GM23338 (cell line): ENCODE results near the gene ARL5B. TPM values are rescaled to one million over a fixed set of nuclear protein-coding genes. Genes with fewer than 3 reads are reported as not detected.

Experiments used
- ATAC-seq: fragments of 200-7000 bp; cut with Tn5 transposase; 3 replicates; pipeline ENCODE4 v1.9.1; 2020
- DNase-seq: peaks from one replicate; pipeline ENCODE4 v3.0.0-alpha.2; 2015; ENCODE audit warnings: low spot score
- H2AFZ ChIP-seq: fragments of 200-600 bp; sonication (generic); 2 replicates; pipeline ENCODE4 v1.8.0; 2016; ENCODE audit warnings: antibody characterized with exemption, mild to moderate bottlenecking, moderate library complexity
- H3F3A ChIP-seq: fragments of 200-600 bp; sonication (generic); replicated peaks from 2 replicates; pipeline ENCODE4 v1.8.0; 2017; ENCODE audit warnings: antibody characterized with exemption, mixed run types, low read depth
- H3K27ac ChIP-seq: fragments of 200-600 bp; sonication (generic); 2 replicates; pipeline ENCODE4 v1.6.1; 2016; ENCODE audit warnings: low read depth
- H3K27me3 ChIP-seq: fragments of 200-600 bp; sonication (generic); 2 replicates; pipeline ENCODE4 v1.8.0; 2016; ENCODE audit warnings: mild to moderate bottlenecking, mixed run types, moderate library complexity; ENCODE audit not compliant: insufficient read depth
- H3K36me3 ChIP-seq: fragments of 200-600 bp; sonication (generic); 2 replicates; pipeline ENCODE4 v1.8.0; 2016; ENCODE audit warnings: mild to moderate bottlenecking; ENCODE audit not compliant: insufficient read depth
- H3K4me1 ChIP-seq: fragments of 200-600 bp; sonication (generic); 2 replicates; pipeline ENCODE4 v1.8.0; 2016; ENCODE audit warnings: mild to moderate bottlenecking, moderate library complexity; ENCODE audit not compliant: insufficient read depth
- H3K4me2 ChIP-seq: fragments of 200-600 bp; sonication (generic); 2 replicates; pipeline ENCODE4 v1.7.1; 2017; ENCODE audit warnings: mixed run types
- H3K4me3 ChIP-seq: fragments of 200-600 bp; sonication (generic); 2 replicates; pipeline ENCODE4 v1.6.1; 2016; ENCODE audit warnings: mixed run types
- H3K79me2 ChIP-seq: fragments of 200-600 bp; sonication (generic); replicated peaks from 2 replicates; pipeline ENCODE4 v1.8.0; 2017; ENCODE audit warnings: mild to moderate bottlenecking; ENCODE audit not compliant: insufficient read depth
- H3K9me2 ChIP-seq: fragments of 200-600 bp; sonication (generic); 2 replicates; pipeline ENCODE4 v1.8.0; 2017; ENCODE audit not compliant: insufficient read depth
- H4K20me1 ChIP-seq: fragments of 200-600 bp; sonication (generic); replicated peaks from 2 replicates; pipeline ENCODE4 v1.8.0; 2017; ENCODE audit warnings: mild to moderate bottlenecking; ENCODE audit not compliant: insufficient read depth
- H3K27ac Mint-ChIP-seq: 2 replicates; pipeline ENCODE4 v1.8.0; 2020; ENCODE audit warnings: inconsistent platforms, mild to moderate bottlenecking, moderate library complexity, mixed read lengths
- H3K27me3 Mint-ChIP-seq: 3 replicates; pipeline ENCODE4 v1.8.0; 2022; ENCODE audit warnings: low read depth, mild to moderate bottlenecking, moderate library complexity, mixed read lengths, inconsistent platforms; ENCODE audit not compliant: insufficient read depth, poor library complexity
- H3K36me3 Mint-ChIP-seq: 3 replicates; pipeline ENCODE4 v1.8.0; 2021; ENCODE audit warnings: low read depth, mild to moderate bottlenecking, inconsistent platforms, moderate library complexity, mixed read lengths
- H3K4me1 Mint-ChIP-seq: 3 replicates; pipeline ENCODE4 v1.8.0; 2020; ENCODE audit warnings: mild to moderate bottlenecking, inconsistent platforms, mixed read lengths
- H3K4me3 Mint-ChIP-seq: 3 replicates; pipeline ENCODE4 v1.8.0; 2021; ENCODE audit warnings: moderate library complexity, mild to moderate bottlenecking, inconsistent platforms, mixed read lengths
- H3K9me3 Mint-ChIP-seq: 3 replicates; pipeline ENCODE4 v1.8.0; 2020; ENCODE audit warnings: moderate library complexity, mild to moderate bottlenecking, inconsistent platforms, mixed read lengths
- CREB1 ChIP-seq: fragments of 250-450 bp; sonication (Bioruptor Pico); IDR thresholded peaks from 2 replicates; pipeline ENCODE4 v1.5.0; 2020; ENCODE audit warnings: low read depth, mild to moderate bottlenecking, moderate library complexity
- CTCF ChIP-seq, 2 experiments: fragments of 200-600 bp in 1 of 2; sonication (generic) in 1 of 2; conservative IDR thresholded peaks; 2 replicates each; pipeline versions ENCODE4 v1.5.1 to v1.6.1; 2016 to 2017; ENCODE audit warnings: antibody characterized with exemption in 2 of 2, low read depth in 2 of 2, mild to moderate bottlenecking in 2 of 2, moderate library complexity in 1 of 2
- ETS1 ChIP-seq: IDR thresholded peaks from 2 replicates; pipeline ENCODE4 v1.6.1; 2016; ENCODE audit warnings: antibody characterized with exemption
- EZH2 ChIP-seq: fragments of 200-600 bp; sonication (generic); IDR thresholded peaks from one replicate; pipeline ENCODE4 v1.8.0; 2017; ENCODE audit warnings: antibody characterized with exemption, mild to moderate bottlenecking, low read depth; ENCODE audit not compliant: unreplicated experiment
- NANOG ChIP-seq: IDR thresholded peaks from 2 replicates; pipeline ENCODE4 v1.6.1; 2016; ENCODE audit warnings: antibody characterized with exemption, borderline replicate concordance
- POLR2AphosphoS5 ChIP-seq: IDR thresholded peaks from 2 replicates; pipeline ENCODE4 v1.6.1; 2016; ENCODE audit warnings: antibody characterized with exemption, low read depth
- STAT1 ChIP-seq: IDR thresholded peaks from one replicate; pipeline ENCODE4 v1.6.1; 2016; ENCODE audit warnings: antibody characterized with exemption; ENCODE audit not compliant: unreplicated experiment
- ZNF114 ChIP-seq: fragments of 250-450 bp; sonication (Bioruptor Pico); IDR thresholded peaks from 2 replicates; pipeline ENCODE4 v1.5.0; 2020; ENCODE audit warnings: mild to moderate bottlenecking, moderate library complexity
- polyA plus RNA-seq: library from polyadenylated mRNA; unstranded; fragments of >200 nt; fragmentation: Nextera tagmentation; extraction: Ambion mirVana; gene quantifications from 2 replicates; pipeline ENCODE4 v1.2.1, GENCODE V29; 2016
- total RNA-seq: library from RNA; depleted of rRNA; stranded (reverse); fragments of >200 nt; shearing (Covaris generic); gene quantifications from 2 replicates; pipeline ENCODE4 v1.2.3, GENCODE V29; 2014

Gene ARL5B
- total and polyA plus RNA-seq, 2 experiments from 2014 or later: 22.8 to 76.4 TPM

- no peaks in the 10 kb centered on the region for H3K9me3 Mint-ChIP-seq
- DNase-seq: no peak
- no peaks in the 10 kb centered on the region for H3K36me3 ChIP-seq
- H4K20me1 ChIP-seq: no peaks in the 10 kb centered on the region
- H3K4me1 ChIP-seq: peaks cover 4% of the 10 kb centered on the region; the same call in 1 of the 2 replicates
- no peak overlapping the region for H3K27ac Mint-ChIP-seq
- no peaks in the 10 kb centered on the region for H3K79me2 ChIP-seq
- no peak overlapping the region for H2AFZ ChIP-seq
- no peak overlapping the region for H3K4me2 ChIP-seq
- H3F3A ChIP-seq: no peaks in the 10 kb centered on the region
- H3K4me3 ChIP-seq: no peak overlapping the region
- TF ChIP-seq EZH2 (no peak), ZNF114 (CRISPR knock-in tag) (no peak)
- H3K4me3 Mint-ChIP-seq: no peak overlapping the region
- H3K4me1 Mint-ChIP-seq: peaks cover 4% of the 10 kb centered on the region; the same call in 2 of the 3 replicates
- H3K9me2 ChIP-seq: no peaks in the 10 kb centered on the region
- H3K27me3 Mint-ChIP-seq: no peaks in the 10 kb centered on the region
- H3K36me3 Mint-ChIP-seq: peaks cover 15% of the 10 kb centered on the region; the same call in 2 of the 3 replicates
- ATAC-seq: no peak
- no peaks in the 10 kb centered on the region for H3K27me3 ChIP-seq
- H3K27ac ChIP-seq: no peak overlapping the region
Measured at GRCh38 chr10:18680754-18681153, 21.5 kb downstream of the ARL5B start.

GRCh38 chr10:18681366-18681765 lies 22.1 kb downstream of the ARL5B start:
- no peak for ATAC-seq
- no peaks in the 10 kb centered on the region for H3K79me2 ChIP-seq
- no peaks in the 10 kb centered on the region for H3K27me3 ChIP-seq
- no peaks in the 10 kb centered on the region for H4K20me1 ChIP-seq
- DNase-seq: no peak
- H3F3A ChIP-seq: no peaks in the 10 kb centered on the region
- no peak overlapping the region for H3K4me2 ChIP-seq
- TF ChIP-seq POLR2AphosphoS5: no peak
- TF ChIP-seq CTCF (conservative IDR thresholded peaks at IDR 0.05; ENCODE audit: low read depth in 2 of 2): no peak
- H3K27ac ChIP-seq: no peak overlapping the region
- Mint-ChIP-seq H3K27ac (no peak overlapping the region), H3K36me3 (peaks cover 12% of the 10 kb centered on the region; the same call in 2 of the 3 replicates), H3K4me3 (no peak overlapping the region), H3K9me3 (no peaks in the 10 kb centered on the region), H3K27me3 (no peaks in the 10 kb centered on the region), H3K4me1 (peaks cover 4% of the 10 kb centered on the region; the same call in 2 of the 3 replicates)
- no peak overlapping the region for H2AFZ ChIP-seq
- no peak overlapping the region for H3K4me3 ChIP-seq
- H3K4me1 ChIP-seq: peaks cover 4% of the 10 kb centered on the region; the same call in 1 of the 2 replicates
- no peaks in the 10 kb centered on the region for H3K9me2 ChIP-seq
- H3K36me3 ChIP-seq: no peaks in the 10 kb centered on the region

GRCh38 chr10:18681971-18682411 lies 22.8 kb downstream of the ARL5B start:
- Histone ChIP-seq H3F3A (no peaks in the 10 kb centered on the region), H4K20me1 (no peaks in the 10 kb centered on the region), H3K9me2 (no peaks in the 10 kb centered on the region), H2AFZ (no peak overlapping the region), H3K36me3 (no peaks in the 10 kb centered on the region), H3K27ac (no peak overlapping the region; the same call in 1 of the 2 replicates), H3K79me2 (no peaks in the 10 kb centered on the region), H3K4me3 (no peak overlapping the region), H3K4me1 (peaks cover 4% of the 10 kb centered on the region; the same call in 1 of the 2 replicates), H3K27me3 (no peaks in the 10 kb centered on the region), H3K4me2 (no peak overlapping the region)
- no peaks in the 10 kb centered on the region for H3K9me3 Mint-ChIP-seq
- no peak for DNase-seq
- peaks cover 8% of the 10 kb centered on the region; the same call in 2 of the 3 replicates for H3K36me3 Mint-ChIP-seq
- H3K27ac Mint-ChIP-seq: no peak overlapping the region
- no peak for ATAC-seq
- H3K4me3 Mint-ChIP-seq: no peak overlapping the region
- H3K4me1 Mint-ChIP-seq: peaks cover 4% of the 10 kb centered on the region; the same call in 2 of the 3 replicates
- no peaks in the 10 kb centered on the region for H3K27me3 Mint-ChIP-seq
- no peak for TF ChIP-seq ETS1
- no peak for TF ChIP-seq CREB1 (CRISPR knock-in tag)
- TF ChIP-seq NANOG: no peak
- TF ChIP-seq CTCF (conservative IDR thresholded peaks at IDR 0.05; ENCODE audit: low read depth in 2 of 2): no peak
- no peak for TF ChIP-seq POLR2AphosphoS5
- no peak for TF ChIP-seq STAT1
- no peak for TF ChIP-seq EZH2
